DLD1 (cell line): Measurements from ENCODE around the gene SLC43A1.

Experiments
- in situ Hi-C: cut with HindIII; loops from 2 replicates; pipeline ENCODE4 v1.10.0; 2017; ENCODE audit warnings: low sequenced_read_pairs

The SLC43A1 gene

DNA sequence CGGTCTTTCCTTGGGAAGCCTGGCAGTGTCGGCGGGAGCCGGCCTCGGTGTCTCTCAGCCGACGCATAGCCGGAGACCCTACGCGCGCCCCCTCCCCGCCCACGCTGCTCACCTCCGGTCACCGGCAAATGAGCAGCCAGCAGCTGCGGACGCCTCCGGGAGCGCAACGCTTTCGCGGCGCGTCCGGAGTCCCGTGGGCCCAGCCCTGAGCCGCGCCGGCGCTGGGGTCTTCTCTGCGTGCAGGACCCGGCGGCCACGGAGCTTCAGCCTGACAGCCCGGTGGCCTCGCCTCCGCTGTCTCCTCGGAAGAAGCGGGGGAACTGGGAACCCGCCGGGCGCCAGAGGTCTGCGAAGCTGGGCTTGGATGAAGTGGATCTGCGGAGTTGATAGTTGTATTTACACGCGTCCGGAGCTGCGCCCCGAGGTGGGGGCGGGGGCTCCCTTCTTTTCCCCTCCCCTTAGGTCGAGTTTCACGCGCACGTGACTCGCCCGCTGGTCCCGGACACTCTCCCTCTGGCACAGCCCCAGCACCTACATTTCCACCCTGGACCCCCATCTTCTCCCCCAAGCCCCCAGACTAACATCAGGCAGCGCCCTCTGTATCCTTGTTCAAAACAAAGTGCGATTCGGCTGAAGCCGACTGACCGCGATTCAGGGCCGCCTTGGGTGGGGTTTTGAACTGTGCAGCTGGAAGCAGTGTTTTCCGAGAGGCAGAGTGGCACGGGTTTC is at the start of gene SLC43A1:
SLC43A1 (minus strand) TSS at position 371 of the 729 bp plus-strand sequence. CDS start 1,591 bp downstream, outside the sequence.
- in situ Hi-C loops: no loop called here

DNA sequence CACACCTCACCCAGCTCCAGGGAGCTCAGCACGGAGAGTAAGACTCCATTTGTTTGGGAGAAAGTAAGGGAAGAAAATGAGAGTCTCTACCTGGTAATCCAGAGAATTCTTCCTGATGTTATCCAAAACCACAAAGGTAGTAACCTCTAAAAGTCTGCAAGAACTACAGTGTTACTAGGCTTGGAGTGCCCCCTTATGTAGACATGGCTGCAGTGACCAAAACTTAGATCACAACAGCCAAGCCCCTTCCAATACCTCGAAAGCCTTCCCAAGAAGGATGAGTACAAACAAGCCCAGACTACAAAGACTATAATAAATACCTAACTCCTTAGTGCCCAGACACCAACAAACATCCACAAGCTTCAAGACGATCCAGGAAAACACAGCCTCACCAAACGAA is 47.1 kb upstream of the SLC43A1 start:
- in situ Hi-C loops: no loop called here

DNA sequence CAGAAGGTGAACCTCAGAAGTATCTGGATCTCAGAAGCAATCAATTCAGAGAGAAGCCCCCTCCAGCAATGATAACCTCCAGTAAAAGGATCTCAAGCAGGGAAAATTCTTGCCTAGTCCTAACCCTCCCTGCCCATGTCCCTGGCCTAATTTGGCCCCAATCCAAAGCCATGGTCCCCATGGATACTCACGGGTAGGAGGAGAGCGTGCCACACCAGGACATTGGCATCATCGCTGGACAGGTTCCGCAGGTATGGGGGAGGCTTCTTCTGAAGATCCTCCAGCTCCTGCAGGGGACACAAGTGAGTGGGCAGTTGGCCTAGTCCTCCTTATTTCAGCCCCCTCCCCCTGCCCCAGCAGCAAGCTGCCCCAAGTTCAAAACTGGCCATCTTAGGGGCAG is 44.6 kb upstream of the SLC43A1 start:
- in situ Hi-C loops: no loop called here

DNA sequence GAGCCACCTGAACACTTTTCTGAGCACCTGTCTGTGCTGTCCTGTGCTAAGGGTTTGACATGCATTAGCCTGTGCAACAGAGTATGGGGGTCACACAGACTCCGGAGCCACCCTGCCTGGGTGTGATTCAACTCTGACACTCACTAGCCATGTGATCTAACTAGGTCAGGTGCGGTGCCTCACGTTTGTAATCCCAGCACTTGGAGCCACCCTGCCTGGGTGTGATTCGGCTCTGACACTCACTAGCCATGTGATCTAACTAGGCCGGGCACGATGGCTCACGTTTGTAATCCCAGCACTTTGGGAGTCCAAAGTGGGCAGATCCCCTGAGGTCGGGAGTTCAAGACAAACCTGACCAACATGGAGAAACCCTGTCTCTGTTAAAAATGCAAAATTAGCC is 40.5 kb upstream of the SLC43A1 start:
- in situ Hi-C loops: no loop called here

DNA sequence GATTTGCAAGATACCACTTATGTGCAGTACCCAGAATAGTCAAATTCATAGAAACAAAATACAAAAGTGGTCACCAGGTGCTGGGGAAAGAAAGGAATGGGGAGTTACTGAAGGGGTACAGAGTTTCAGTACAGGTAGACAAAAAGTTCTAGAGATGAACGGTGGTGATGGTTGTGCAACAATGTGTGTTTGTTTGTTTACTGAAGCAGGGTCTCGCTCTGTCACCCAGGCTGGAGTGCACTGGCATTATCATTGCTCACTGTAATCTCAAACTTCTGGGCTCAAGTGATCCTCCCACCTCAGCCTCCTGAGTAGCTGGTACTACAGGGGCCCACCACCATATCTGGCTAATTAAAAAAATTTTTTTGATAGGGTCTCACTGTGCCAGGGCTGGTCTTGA is 39.9 kb upstream of the SLC43A1 start:
- in situ Hi-C loops: no loop called here

- in situ Hi-C loops: no loop called here
These were observed 37.0 kb upstream of the SLC43A1 start for GRCh38 chr11:57552479-57552878.

GRCh38 chr11:57551941-57552340 is 36.4 kb upstream of the SLC43A1 start:
- in situ Hi-C loops: no loop called here

DNA sequence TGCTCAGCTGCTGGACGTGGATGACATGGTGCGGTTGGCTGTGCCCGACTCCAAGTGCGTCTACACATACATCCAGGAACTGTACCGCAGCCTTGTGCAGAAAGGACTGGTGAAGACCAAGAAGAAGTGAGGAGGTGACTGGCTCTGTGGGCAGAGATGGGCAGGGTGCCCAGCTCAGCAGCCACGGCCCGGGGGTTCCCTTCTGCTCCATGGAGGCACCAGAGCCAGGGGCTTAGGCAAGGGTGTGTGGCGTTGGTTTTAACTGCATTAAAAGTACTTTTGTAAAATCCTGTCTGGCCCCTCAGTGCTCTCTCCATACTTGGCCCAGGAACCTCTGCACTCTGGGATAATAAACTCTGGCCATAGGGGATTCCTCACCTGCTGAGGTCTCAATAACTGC is 34.5 kb upstream of the SLC43A1 start:
- in situ Hi-C loops: no loop called here

GRCh38 chr11:57547854-57548377 is 32.4 kb upstream of the SLC43A1 start:
- in situ Hi-C loops: no loop called here

DNA sequence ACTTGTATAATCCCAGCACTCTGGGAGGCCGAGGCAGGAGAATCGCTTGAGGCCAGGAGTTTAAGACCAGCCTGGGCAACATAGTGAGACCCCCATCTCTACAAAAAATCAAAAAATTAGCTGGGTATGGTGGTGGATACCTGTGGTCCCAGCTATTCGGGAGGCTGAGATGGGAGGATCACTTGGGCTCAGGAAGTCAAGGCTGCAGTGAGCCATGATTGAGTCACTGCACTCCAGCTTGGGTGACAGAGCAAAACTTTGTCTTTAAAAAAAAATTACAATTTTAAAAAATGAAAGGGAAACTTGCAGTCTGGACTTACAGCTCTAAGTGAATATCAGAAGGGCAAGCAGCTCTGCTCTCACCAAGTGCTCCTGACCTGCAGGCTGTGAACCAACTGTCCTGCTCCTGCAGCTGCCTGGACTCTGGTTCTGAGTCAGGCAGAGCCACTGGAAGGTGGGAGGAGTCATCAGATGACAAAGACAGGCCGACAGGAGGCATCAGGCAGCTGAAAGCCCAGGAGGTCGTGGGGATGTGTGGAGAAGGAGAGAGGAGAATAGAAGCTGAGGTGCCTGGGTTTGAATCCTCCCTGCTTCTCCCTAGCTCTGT is 31.5 kb upstream of the SLC43A1 start:
- in situ Hi-C loops: no loop called here

DNA sequence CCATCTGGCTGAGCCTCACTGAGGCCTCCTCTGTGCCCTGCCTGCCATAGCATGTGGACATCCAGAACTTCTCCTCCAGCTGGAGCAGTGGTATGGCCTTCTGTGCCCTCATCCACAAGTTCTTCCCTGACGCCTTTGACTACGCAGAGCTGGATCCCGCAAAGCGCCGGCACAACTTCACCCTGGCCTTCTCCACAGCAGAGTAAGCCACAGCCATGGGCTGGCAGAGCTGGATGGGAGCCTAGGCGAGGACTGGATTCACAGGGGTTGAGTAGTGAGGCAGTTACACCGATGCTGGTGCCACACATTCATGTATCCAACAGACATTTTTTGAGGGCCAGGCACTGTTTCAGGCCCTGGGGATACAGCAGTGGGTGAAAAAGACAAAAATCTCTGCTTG is 30.9 kb upstream of the SLC43A1 start:
- in situ Hi-C loops: no loop called here

DNA sequence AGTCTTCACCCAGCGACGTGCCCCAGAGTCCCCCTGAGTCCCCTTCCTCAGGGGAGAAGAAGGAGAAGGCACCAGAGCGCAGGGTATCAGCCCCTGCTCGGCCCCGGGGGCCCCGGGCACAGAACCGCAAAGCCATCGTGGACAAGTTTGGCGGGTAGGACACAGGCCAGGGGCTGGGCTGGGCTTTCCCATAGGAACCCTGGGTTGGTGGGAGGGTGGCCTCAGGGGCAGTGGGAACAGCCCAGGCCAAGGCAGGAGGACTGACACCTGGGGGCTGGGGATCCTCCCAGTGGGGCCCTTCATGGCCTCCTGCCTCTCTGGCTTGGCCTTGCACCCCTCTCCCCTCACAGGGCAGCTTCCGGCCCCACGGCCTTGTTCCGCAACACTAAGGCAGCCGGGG is 30.4 kb upstream of the SLC43A1 start:
- in situ Hi-C loops: no loop called here

- in situ Hi-C loops: no loop called here
These were observed 29.1 kb upstream of the SLC43A1 start for GRCh38 chr11:57544566-57544965.

- in situ Hi-C loops: no loop called here
These were observed 28.1 kb upstream of the SLC43A1 start for GRCh38 chr11:57543593-57543992.

GRCh38 chr11:57542582-57542981 is 27.1 kb upstream of the SLC43A1 start:
- in situ Hi-C loops: no loop called here

- in situ Hi-C loops: no loop called here
These were observed 25.7 kb upstream of the SLC43A1 start for GRCh38 chr11:57541169-57541568.

DNA sequence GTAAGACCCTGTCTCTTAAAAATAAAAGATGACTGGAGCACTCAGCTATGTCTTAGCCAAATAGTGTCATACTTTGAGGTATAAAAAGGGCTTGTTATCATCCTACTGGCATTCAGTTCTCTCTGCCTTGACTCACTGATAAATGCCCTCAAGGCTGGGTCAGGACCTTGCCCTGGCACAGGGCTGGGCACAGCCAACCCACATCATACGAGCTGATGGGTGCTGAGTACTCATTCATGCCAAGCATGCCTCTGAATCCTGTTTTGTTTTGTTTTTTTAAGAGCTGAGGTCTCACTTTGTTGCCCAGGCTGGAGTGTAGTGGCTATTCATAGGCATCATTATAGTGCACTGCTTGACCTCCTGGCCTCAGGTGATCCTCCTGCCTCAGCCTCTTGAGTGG is 23.8 kb upstream of the SLC43A1 start:
- in situ Hi-C loops: loop anchor here (10.0 kb wide), 1 partner anchor 95 kb away; no protein-coding TSS in a partner anchor

GRCh38 chr11:57536947-57537619 is 21.6 kb upstream of the SLC43A1 start, which contains the start of gene SMTNL1:
TSS of gene SMTNL1 (plus strand) at chr11:57537595. CDS start at chr11:57542643, 5,048 bp downstream.
- in situ Hi-C loops: loop anchor here (10.0 kb wide), 1 partner anchor 98 kb away; no protein-coding TSS in a partner anchor

GRCh38 chr11:57534449-57534848 is 18.9 kb upstream of the SLC43A1 start:
- in situ Hi-C loops: loop anchor here (10.0 kb wide), 1 partner anchor 100 kb away; no protein-coding TSS in a partner anchor

DNA sequence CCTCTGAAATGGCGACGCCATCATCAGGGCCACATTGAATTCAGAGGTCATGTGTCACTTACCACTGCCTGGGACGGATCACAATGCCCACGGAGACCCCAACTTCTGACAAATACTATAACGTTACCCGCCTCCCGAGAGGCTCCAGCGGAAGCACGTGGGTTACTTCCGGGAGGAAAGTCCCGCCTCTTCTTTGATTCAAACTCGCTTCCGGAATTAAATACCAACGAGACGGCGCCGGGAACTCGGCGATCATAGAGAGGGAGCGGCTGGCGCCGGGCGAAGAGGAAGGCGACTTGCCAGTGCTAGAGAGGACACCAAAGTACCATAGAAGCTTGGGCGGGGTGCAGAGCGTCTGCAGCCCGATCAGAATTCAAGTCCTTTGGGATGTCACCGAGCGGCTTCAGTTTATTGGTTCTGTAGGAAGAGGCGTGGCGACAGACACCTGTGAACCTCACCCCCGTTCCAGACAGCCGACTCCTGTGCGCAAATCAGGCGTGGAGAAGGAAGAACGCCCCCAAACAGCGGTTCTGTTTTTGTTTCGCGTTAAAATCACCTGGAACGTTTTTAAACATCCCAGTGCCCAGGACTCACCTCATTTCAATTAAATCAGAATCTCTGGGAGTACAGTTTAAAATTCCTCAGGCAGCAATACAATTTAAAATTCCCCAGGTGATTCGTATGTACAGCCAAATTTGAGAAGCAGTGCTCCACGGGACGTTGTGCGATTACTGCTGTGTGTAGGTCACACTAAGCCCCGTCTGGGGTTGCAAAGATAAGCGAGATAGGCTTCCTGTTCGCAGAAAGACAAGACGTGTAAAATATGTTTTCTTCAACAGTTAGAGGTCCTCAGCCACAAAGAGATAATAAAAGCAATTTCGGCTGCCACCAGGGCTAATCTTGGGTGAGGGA is 15.3 kb upstream of the SLC43A1 start, which contains the start of gene TIMM10:
TIMM10 (minus strand) TSS at position 159 of the 912 bp plus-strand sequence. CDS start 565 bp downstream, outside the sequence.
- in situ Hi-C loops: loop anchor here (10.0 kb wide), 1 partner anchor 104 kb away; no protein-coding TSS in a partner anchor
